Ovary (tissue), 3 donors: ENCODE results near the gene IGF1R.

Experiments
- CTCF ChIP-seq, 3 donors: fragments of 450-650 bp in 2 of 3; fragments of 200-600 bp in 1 of 3; IDR thresholded peaks; one replicate each; pipeline versions ENCODE4 v1.5.1 to v1.8.0; 2016 to 2022; ENCODE audit warnings: antibody characterized with exemption in 3 of 3, mild to moderate bottlenecking in 1 of 3
- EP300 ChIP-seq: sonication (generic); formaldehyde crosslinking; IDR thresholded peaks from one replicate; pipeline ENCODE4 v1.6.1; 2017; ENCODE audit warnings: antibody characterized with exemption
- POLR2A ChIP-seq: fragments of 450-650 bp; IDR thresholded peaks from one replicate; pipeline ENCODE4 v1.6.1; 2017; ENCODE audit warnings: antibody characterized with exemption, mild to moderate bottlenecking, moderate library complexity
- donor health status: DM: no; HTN: no; CAD: no.

DNA sequence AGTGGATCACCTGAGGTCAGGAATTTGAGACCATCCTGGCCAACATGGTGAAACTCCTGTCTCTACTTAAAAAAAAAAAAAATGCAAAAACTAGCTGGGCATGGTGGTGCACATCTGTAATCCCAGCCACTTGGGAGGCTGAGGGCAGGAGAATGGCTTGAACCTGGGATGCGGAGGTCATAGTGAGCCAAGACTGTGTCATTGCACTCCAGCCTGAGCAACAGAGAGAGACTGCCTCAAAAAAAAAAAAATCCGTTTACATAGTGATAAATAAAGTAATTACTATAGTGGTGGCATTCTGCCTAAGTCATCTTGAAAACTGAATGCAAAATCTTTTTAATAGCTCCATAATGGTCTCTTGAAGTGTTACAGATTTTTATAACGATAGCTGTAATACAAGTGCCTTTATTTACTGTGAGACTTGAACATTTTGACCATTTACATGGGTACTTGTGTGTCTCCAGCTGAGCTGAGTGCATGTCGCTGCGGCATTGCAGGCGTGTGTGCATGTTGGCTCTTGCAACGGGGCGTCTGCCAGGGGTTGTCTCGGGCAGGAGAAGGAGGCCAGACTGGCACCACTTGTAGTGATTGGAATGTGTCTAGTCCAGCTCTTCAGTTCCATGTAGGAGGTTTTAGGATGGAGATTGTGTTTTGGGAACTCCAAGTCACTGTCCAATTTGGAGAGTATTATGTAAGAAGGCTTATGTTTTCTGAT, 111.9 kb downstream of the IGF1R start:
- TF ChIP-seq CTCF (IDR thresholded peaks at IDR 0.05) = no peak
- TF ChIP-seq POLR2A = no peak
- no peak for TF ChIP-seq EP300
